Measurements from ENCODE around the gene USH2A.

Gene USH2A

GRCh38 chr1:215835951-215836350, 587.3 kb downstream of the USH2A start:
- DNase-seq, result no peak

- DNase-seq, result no peak
Measured at GRCh38 chr1:215833941-215834729, 589.1 kb downstream of the USH2A start.

- no peak for DNase-seq
Measured at GRCh38 chr1:215830226-215830810, 592.9 kb downstream of the USH2A start.

GRCh38 chr1:215825056-215825455, 598.2 kb downstream of the USH2A start:
- DNase-seq, result no peak

GRCh38 chr1:215824245-215824644, 599.0 kb downstream of the USH2A start:
- no peak for DNase-seq

GRCh38 chr1:215819114-215819513, 604.1 kb downstream of the USH2A start:
- no peak for DNase-seq

GRCh38 chr1:215807911-215808436, 615.3 kb downstream of the USH2A start:
- no peak for DNase-seq

GRCh38 chr1:215807218-215807617, 616.0 kb downstream of the USH2A start:
- DNase-seq, result no peak

- no peak for DNase-seq
Measured at GRCh38 chr1:215797859-215798258, 625.4 kb downstream of the USH2A start.

GRCh38 chr1:215794156-215794555, 629.1 kb downstream of the USH2A start:
- DNase-seq, result no peak

GRCh38 chr1:215793180-215793579, 630.1 kb downstream of the USH2A start:
- no peak for DNase-seq

- no peak for DNase-seq
Measured at GRCh38 chr1:215792446-215792845, 630.8 kb downstream of the USH2A start.

- DNase-seq, result no peak
Measured at GRCh38 chr1:215789981-215790380, 633.3 kb downstream of the USH2A start.

- DNase-seq, result no peak
Measured at GRCh38 chr1:215786997-215787396, 636.3 kb downstream of the USH2A start.

GRCh38 chr1:215780641-215781040, 642.6 kb downstream of the USH2A start:
- DNase-seq, result no peak

GRCh38 chr1:215780139-215780538, 643.1 kb downstream of the USH2A start:
- no peak for DNase-seq

- no peak for DNase-seq
Measured at GRCh38 chr1:215779729-215780128, 643.5 kb downstream of the USH2A start.

GRCh38 chr1:215777370-215777925, 645.8 kb downstream of the USH2A start:
- DNase-seq, result no peak

- DNase-seq, result no peak
Measured at GRCh38 chr1:215776336-215776735, 646.9 kb downstream of the USH2A start.

- no peak for DNase-seq
Measured at GRCh38 chr1:215772151-215772550, 651.1 kb downstream of the USH2A start.

GRCh38 chr1:215768303-215768702, 654.9 kb downstream of the USH2A start:
- no peak for DNase-seq

- no peak for DNase-seq
Measured at GRCh38 chr1:215767761-215768160, 655.5 kb downstream of the USH2A start.

- no peak for DNase-seq
Measured at GRCh38 chr1:215766521-215766920, 656.7 kb downstream of the USH2A start.

- DNase-seq, result no peak
Measured at GRCh38 chr1:215765833-215766232, 657.4 kb downstream of the USH2A start.

Measured in CD4-positive, alpha-beta T cell treated with Interleukin-17A for 4 hours (primary cell).